DND-41 (cell line): ENCODE results near the gene FADS6.

Experiments
- ATAC-seq: fragments of 200-7000 bp; cut with Tn5 transposase; 3 replicates; pipeline ENCODE4 v1.9.1; 2021; ENCODE audit warnings: low read depth; ENCODE audit not compliant: insufficient read depth
- DNase-seq: peaks from one replicate; pipeline ENCODE4 v3.0.0-alpha.2; 2020
- H2AFZ ChIP-seq: 2 replicates; pipeline ENCODE4 v1.6.0; 2012; ENCODE audit warnings: low read depth, low read length
- H3K27ac ChIP-seq: 2 replicates; pipeline ENCODE4 v1.5.1; 2012; ENCODE audit warnings: low read length, inconsistent platforms
- H3K27me3 ChIP-seq: fragments of 200-600 bp; sonication (generic); 2 replicates; pipeline ENCODE4 v1.6.0; 2012; ENCODE audit warnings: low read length, mild to moderate bottlenecking, inconsistent platforms; ENCODE audit not compliant: insufficient read depth, poor library complexity
- H3K36me3 ChIP-seq: 2 replicates; pipeline ENCODE4 v1.5.1; 2012; ENCODE audit warnings: low read length, inconsistent platforms; ENCODE audit not compliant: insufficient read depth
- H3K4me1 ChIP-seq: 2 replicates; pipeline ENCODE4 v1.5.1; 2012; ENCODE audit warnings: mild to moderate bottlenecking, low read length; ENCODE audit not compliant: insufficient read depth
- H3K4me2 ChIP-seq: 2 replicates; pipeline ENCODE4 v1.6.0; 2012; ENCODE audit warnings: mild to moderate bottlenecking, moderate library complexity, low read length, inconsistent platforms; ENCODE audit not compliant: insufficient read depth
- H3K4me3 ChIP-seq, 2 experiments: fragments of 200-600 bp in 1 of 2; shearing (Covaris generic) in 1 of 2; 2 replicates each; pipeline ENCODE4 v1.5.1; 2012 to 2016; ENCODE audit warnings: inconsistent platforms in 2 of 2, low read length in 2 of 2, mild to moderate bottlenecking in 2 of 2, low read depth in 1 of 2, moderate library complexity in 1 of 2
- H3K79me2 ChIP-seq: 2 replicates; pipeline ENCODE4 v1.6.0; 2012; ENCODE audit warnings: low read length, inconsistent platforms; ENCODE audit not compliant: insufficient read depth
- H3K9ac ChIP-seq: 2 replicates; pipeline ENCODE4 v1.6.0; 2012; ENCODE audit warnings: low read depth, mild to moderate bottlenecking, inconsistent platforms, low read length, moderate library complexity
- H3K9me3 ChIP-seq: 2 replicates; pipeline ENCODE4 v1.5.1; 2012; ENCODE audit warnings: low read length, moderate library complexity, mild to moderate bottlenecking, inconsistent platforms; ENCODE audit not compliant: insufficient read depth, severe bottlenecking
- H4K20me1 ChIP-seq: 2 replicates; pipeline ENCODE4 v1.6.0; 2012; ENCODE audit warnings: low read length; ENCODE audit not compliant: insufficient read depth
- CTCF ChIP-seq: IDR thresholded peaks from 2 replicates; pipeline ENCODE4 v1.5.1; 2012; ENCODE audit warnings: borderline replicate concordance, low read length, moderate library complexity, mild to moderate bottlenecking; ENCODE audit not compliant: poor library complexity, severe bottlenecking; ENCODE audit errors: extremely low read depth
- EZH2 ChIP-seq: IDR thresholded peaks from 3 replicates; pipeline ENCODE4 v1.6.1; 2012; ENCODE audit warnings: borderline replicate concordance, low read depth, mild to moderate bottlenecking, moderate library complexity, low read length, inconsistent platforms; ENCODE audit not compliant: severe bottlenecking

FADS6 gene

DNA sequence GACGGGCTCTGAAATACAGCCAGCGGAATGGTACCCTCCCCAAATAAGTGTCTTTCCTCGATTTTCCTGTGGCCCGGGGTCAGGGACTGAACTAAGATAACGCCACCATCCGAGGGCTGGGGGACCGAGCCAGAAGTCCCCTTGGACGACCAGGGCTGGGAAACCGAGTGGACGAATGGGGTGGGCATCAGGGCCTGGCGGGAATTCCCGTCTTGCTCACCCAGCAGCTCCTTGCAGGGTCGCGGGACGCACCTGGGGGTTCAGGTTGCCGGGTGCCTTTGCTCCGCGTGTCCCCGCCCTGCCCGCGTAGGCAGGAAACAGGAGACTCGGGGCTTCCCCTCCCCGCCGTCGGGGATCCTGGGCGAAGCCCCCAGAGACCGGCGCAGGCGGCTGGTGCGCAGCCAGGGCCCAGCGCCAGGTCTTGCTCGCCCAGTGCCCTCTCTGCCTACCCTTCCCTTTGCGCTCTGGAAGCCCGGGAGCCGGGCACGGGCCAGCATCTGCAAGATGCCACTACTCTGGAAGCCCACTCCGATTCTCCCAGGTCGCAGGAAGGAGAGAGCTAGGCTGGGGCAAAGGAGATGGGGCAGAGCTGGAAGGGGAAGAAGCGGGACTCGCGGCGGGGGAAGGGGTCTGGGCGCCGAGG, 33.1 kb downstream of the FADS6 start:
- Histone ChIP-seq H4K20me1 (peaks cover 5% of the 10 kb centered on the region; the same call in 1 of the 2 replicates), H3K36me3 (no peaks in the 10 kb centered on the region), H3K4me3 (no peak overlapping the region), H3K9ac (no peak overlapping the region), H3K9me3 (no peaks in the 10 kb centered on the region), H3K79me2 (no peaks in the 10 kb centered on the region), H3K4me1 (no peaks in the 10 kb centered on the region), H3K27ac (no peak overlapping the region), H3K4me2 (no peak overlapping the region), H2AFZ (no peak overlapping the region), H3K27me3 (peaks cover 6% of the 10 kb centered on the region)
- ATAC-seq (no peak), DNase-seq (no peak)
- TF ChIP-seq CTCF (no peak), EZH2 (no peak)

GRCh38 chr17:74859459-74860228, 33.8 kb downstream of the FADS6 start, which contains the start of gene GRIN2C:
Gene GRIN2C (minus strand): TSS chr17:74859885. CDS start chr17:74855092, 4,793 bp downstream.
- H3K27me3 ChIP-seq: peaks cover 6% of the 10 kb centered on the region

DNA sequence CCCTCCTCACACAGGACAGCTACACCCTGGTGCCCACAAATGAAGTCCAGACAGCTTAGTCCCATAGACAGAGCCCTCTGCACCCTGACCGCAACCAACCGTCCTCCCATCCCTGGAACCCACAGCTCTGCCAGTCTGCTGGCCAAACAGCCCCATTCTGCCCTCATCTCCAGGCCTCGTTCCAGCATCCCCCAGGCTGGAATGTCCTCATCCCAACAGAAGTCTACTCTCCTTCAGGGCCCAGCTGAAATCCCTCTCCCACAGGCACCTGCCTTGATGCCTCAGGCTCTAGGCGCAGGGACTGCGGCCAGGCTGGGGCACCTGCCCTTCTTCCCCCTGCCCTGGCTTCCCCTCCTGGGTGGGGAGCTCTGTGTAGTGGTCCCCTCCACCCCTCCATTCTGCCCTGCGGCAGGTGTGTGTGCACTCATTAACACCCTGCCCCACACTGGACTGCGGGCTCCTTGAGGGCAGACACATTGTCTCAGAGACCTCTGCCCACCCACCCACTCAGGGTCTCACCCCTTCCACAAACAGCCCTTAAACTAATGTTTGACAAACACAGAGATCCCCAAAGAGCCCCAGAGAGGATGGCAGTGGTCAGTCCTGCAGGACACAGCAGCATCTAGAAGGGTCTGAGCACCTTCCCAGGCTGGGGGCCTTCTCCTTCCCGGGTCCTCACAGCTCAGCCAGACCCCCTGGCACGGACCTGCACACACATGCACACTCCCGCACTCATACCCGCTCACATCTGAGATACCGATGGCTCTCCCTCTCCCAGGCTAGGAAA, 34.6 kb downstream of the FADS6 start:
- Histone ChIP-seq H3K4me1 (peaks cover 8% of the 10 kb centered on the region), H3K27ac (no peak overlapping the region), H3K27me3 (peaks cover 6% of the 10 kb centered on the region), H3K4me2 (no peak overlapping the region), H3K36me3 (no peaks in the 10 kb centered on the region), H3K4me3 (no peak overlapping the region), H3K9ac (no peak overlapping the region), H3K9me3 (no peaks in the 10 kb centered on the region), H2AFZ (no peak overlapping the region), H4K20me1 (peaks cover 5% of the 10 kb centered on the region; the same call in 1 of the 2 replicates), H3K79me2 (no peaks in the 10 kb centered on the region)
- DNase-seq (no peak), ATAC-seq (no peak)
- no peak for TF ChIP-seq EZH2
- TF ChIP-seq CTCF: no peak

More at GRCh38 chr17:74859459-74860228, 33.8 kb downstream of the FADS6 start, which contains the start of gene GRIN2C:
- Histone ChIP-seq H2AFZ (no peak within 1 kb of the TSS), H4K20me1 (peaks cover 5% of the 10 kb centered on the region; the same call in 1 of the 2 replicates), H3K79me2 (no peaks in the 10 kb centered on the region), H3K9ac (no peak within 1 kb of the TSS), H3K4me3 (no peak within 1 kb of the TSS), H3K36me3 (no peaks in the 10 kb centered on the region), H3K4me2 (no peak within 1 kb of the TSS), H3K27ac (no peak within 1 kb of the TSS), H3K9me3 (no peaks in the 10 kb centered on the region), H3K4me1 (no peaks in the 10 kb centered on the region)
- DNase-seq: no peak
- TF ChIP-seq EZH2 (no peak), CTCF (peak; percentile 2)
- no peak for ATAC-seq
